Astrocyte of the cerebellum (primary cell): ENCODE results near the gene RBM38.

Experiments
- DNase-seq: peaks from one replicate; pipeline ENCODE4 v3.0.0-alpha.2; 2011; ENCODE audit warnings: low read depth
- H3K4me3 ChIP-seq: 2 replicates; pipeline ENCODE4 v1.5.1; 2011; ENCODE audit warnings: mild to moderate bottlenecking, low read depth, low read length, moderate library complexity
- in situ Hi-C: cut with HindIII; loops from 2 replicates; pipeline ENCODE4 v1.10.0; 2017; ENCODE audit warnings: low sequenced_read_pairs
- TF ChIP-seq, protein P1 (sequence below): IDR thresholded peaks from 2 replicates; pipeline ENCODE4 v1.5.1; 2012; ENCODE audit warnings: low read length, low read depth, moderate library complexity, mild to moderate bottlenecking; ENCODE audit errors: missing control alignments

RBM38 gene

DNA sequence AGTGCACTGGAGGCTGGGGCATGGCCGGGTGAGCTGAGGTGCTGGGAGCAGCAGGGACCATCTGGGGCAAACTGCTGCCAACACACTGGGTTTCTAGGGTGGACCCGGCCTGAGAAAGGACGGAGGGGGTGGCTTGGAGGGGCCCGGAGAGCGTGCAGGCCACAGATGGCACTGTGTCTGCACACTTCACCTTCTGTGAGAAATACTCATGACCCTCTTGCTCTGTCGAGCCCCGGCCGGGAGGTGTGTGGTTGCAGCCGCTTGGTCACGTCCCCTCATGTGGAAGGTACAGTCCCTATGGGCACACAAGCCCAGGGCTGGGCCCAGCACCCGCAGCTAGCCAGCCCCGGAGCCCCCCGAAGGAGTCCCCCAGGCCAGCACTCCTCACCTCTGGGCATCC is 59.7 kb downstream of the RBM38 start:
- in situ Hi-C loops = no loop called here
- no peak for DNase-seq
- H3K4me3 ChIP-seq = no peak overlapping the region
- TF ChIP-seq, protein P1, sequence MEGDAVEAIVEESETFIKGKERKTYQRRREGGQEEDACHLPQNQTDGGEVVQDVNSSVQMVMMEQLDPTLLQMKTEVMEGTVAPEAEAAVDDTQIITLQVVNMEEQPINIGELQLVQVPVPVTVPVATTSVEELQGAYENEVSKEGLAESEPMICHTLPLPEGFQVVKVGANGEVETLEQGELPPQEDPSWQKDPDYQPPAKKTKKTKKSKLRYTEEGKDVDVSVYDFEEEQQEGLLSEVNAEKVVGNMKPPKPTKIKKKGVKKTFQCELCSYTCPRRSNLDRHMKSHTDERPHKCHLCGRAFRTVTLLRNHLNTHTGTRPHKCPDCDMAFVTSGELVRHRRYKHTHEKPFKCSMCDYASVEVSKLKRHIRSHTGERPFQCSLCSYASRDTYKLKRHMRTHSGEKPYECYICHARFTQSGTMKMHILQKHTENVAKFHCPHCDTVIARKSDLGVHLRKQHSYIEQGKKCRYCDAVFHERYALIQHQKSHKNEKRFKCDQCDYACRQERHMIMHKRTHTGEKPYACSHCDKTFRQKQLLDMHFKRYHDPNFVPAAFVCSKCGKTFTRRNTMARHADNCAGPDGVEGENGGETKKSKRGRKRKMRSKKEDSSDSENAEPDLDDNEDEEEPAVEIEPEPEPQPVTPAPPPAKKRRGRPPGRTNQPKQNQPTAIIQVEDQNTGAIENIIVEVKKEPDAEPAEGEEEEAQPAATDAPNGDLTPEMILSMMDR = no peak

- H3K4me3 ChIP-seq = no peak overlapping the region
- in situ Hi-C loops = no loop called here
- no peak for DNase-seq
- TF ChIP-seq, protein P1 = no peak
Measured at GRCh38 chr20:57451431-57451794, 60.2 kb downstream of the RBM38 start.

GRCh38 chr20:57451795-57452661 is 60.8 kb downstream of the RBM38 start:
- DNase-seq = no peak
- H3K4me3 ChIP-seq = no peak overlapping the region
- TF ChIP-seq, protein P1 = no peak
- in situ Hi-C loops = no loop called here

GRCh38 chr20:57455386-57455785 is 64.2 kb downstream of the RBM38 start:
- in situ Hi-C loops = no loop called here
- no peak for DNase-seq
- H3K4me3 ChIP-seq = no peak overlapping the region
- TF ChIP-seq, protein P1 = no peak

DNA sequence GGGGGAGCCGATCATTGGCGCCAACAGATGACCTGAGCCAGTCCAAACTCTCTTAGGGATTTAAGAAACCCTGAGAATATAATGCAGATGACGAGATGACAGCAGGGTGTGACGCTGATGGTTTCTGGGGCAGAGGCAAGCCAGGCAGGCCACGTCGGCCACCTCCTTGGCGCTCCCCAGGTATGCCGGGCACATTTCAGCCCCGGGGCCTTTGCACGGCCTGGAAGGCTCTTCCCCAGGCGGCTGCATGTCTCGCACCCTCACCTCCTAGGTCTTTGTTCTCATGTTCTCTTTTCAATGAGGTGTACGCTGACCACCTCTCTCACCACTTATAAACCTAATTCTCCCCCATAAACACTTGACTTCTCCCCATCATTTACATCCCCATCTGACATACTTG is 64.9 kb downstream of the RBM38 start:
- TF ChIP-seq, protein P1 = no peak
- no peak overlapping the region for H3K4me3 ChIP-seq
- in situ Hi-C loops = no loop called here
- DNase-seq = no peak

- TF ChIP-seq, protein P1 = no peak
- H3K4me3 ChIP-seq = no peak overlapping the region
- in situ Hi-C loops = no loop called here
- no peak for DNase-seq
Measured at GRCh38 chr20:57457243-57458095, 66.3 kb downstream of the RBM38 start.
